ENCODE measurements around the gene FLNB. TPM values are rescaled to one million over a fixed set of nuclear protein-coding genes. Genes with fewer than 3 reads are reported as not detected.
A peak's percentile ranks its signal among the peaks of the same experiment; 100 is the strongest.

FLNB gene
- total RNA-seq, 1 donor from 2014 or later: 676 TPM

DNA sequence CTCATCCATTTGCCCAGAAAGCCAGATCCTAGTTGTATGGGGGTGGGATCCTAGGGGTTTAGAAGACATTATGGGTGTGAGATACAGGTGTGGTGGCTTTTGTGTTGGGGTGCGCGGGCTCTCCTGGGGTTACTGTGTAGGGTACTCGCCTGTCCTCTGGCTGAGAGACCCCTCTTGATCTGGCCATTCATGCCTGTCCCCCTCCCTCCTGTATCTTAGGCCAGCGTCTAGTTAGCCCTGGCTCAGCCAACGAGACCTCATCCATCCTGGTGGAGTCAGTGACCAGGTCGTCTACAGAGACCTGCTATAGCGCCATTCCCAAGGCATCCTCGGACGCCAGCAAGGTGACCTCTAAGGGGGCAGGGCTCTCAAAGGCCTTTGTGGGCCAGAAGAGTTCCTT lies 161.1 kb downstream of the FLNB start:
- no peak for DNase-seq

- no peak for DNase-seq
Measured at GRCh38 chr3:58170376-58170775, 162.2 kb downstream of the FLNB start.

- DNase-seq: no peak
Measured at GRCh38 chr3:58171126-58171525, 162.9 kb downstream of the FLNB start.

GRCh38 chr3:58173029-58173668 lies 164.9 kb downstream of the FLNB start:
- DNase-seq: peak; percentile 66

GRCh38 chr3:58173669-58174398 lies 165.6 kb downstream of the FLNB start:
- peak; percentile 68 for DNase-seq

GRCh38 chr3:58175187-58175436 lies 166.9 kb downstream of the FLNB start:
- no peak for DNase-seq

DNA sequence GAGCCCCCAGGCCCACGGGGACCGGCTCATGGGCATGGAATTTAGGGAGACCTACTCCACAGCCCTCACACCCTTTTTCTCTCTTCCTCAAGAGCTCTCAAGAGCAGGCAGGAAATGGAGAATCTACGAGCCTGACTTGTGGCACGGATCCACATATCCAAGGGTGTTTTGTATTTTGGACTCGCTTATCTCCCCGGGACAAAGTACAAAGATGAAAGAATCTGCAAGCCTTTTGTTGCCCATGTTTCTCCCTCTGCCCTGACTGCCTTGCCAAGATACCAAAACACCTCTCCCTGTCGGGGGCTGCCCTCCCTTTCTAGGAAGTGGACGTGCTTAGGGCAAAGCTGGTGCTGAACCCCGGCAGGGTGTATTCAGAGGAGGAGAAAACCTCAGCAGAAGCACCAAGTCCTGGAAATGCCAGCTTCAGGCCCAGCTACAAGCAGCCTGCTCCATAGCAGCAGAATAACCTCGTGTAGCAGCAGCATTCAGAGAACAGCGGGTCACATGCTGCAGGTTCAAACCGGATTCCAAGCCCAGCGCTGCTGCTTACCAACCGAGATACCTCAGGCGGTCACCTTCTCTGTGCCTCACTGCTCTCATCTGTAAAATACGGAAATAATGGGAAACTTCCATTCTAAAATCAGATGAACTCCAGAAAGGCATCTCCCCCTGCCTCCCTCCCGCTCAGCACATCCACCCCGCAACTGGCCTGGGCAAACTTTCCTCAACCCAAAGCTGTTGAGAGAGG lies 167.4 kb downstream of the FLNB start:
- DNase-seq: peak; percentile 51

- DNase-seq: no peak
Measured at GRCh38 chr3:58176185-58176530, 167.9 kb downstream of the FLNB start.

- no peak for DNase-seq
Measured at GRCh38 chr3:58176827-58177489, 168.7 kb downstream of the FLNB start.

GRCh38 chr3:58177747-58178527 lies 169.7 kb downstream of the FLNB start:
- peak; percentile 90 for DNase-seq

GRCh38 chr3:58178528-58179234 lies 170.5 kb downstream of the FLNB start:
- DNase-seq: no peak

DNA sequence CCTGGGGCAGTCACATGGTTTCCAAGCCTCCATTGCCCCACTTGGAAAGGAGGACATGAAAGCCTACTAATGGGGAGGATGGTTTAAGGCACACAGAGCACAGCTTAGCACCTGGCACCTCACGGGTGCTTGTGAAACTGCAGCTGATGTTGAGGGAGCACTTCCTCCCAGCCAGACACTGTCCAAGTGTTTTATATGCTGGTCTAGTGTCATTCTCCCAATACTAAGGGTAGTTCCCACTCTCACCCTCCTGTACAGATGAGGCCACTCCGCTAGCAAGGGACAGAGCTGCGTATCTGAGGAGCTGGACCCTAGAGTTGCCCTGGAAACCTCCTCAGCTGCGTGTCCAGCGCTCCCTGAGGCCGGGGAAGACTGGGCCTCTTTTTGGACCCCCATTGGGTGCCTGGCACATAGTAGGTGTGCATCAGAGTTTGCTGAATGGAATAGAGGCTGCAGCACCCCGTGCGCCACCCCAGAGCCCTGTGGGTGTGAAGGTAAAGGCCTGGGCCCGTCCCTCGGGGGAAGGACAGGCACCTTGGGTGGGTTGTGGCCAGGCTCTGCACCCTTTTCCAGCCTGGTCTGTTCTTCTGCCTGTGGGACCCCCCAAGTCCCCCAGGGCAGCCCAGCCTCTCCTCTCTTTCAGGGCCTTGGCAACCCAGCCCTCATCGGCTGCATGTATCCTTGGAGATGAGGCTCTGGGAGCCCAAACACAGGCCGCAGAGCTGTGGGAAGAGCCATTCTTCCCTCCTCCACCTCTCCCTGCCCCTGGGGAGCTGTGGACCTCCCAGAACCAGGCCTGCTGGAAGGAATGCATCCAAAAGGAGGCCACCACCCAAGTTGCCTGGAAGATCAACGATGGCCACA lies 171.2 kb downstream of the FLNB start:
- DNase-seq: no peak

DNA sequence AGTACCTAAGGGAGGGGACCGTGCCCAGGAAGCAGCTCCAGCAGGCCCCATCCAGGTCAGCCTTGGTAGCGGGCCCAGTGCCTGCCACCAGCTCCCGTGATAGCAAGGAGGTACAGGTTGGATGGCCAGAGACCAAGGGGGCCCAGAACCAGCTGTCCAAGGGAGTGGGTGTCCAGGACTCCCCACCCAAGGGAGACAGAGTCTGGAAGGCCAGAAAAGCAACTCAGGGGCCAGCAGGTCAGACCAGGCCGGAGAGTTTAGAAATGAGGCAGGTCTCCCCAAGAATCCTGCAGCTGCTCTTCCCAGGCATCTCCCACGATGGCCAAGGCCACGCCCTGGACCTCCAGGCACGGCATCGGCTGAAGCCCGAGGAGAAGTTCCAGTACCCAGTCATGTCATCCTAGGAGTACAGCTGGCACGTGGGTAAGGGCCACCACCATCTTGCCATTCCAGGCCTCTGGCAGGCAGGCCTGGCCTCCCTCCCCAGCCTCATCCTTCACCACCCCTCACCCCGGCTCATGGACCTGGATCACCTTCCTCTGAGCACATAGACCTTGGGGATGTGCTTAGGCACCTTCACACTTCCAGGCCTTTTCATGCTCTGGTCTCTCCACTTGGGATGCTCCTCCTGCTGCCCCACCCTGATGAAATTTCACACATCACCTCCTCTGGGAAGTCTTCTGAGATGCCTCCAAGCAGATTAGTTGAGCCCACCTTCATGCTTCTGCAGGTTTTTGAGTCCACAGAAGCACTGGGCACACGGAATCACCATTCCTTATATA lies 172.1 kb downstream of the FLNB start:
- DNase-seq: no peak

- DNase-seq: peak; percentile 41
Measured at GRCh38 chr3:58180940-58181587, 172.8 kb downstream of the FLNB start.

- no peak for DNase-seq
Measured at GRCh38 chr3:58183221-58183620, 175.0 kb downstream of the FLNB start.

- DNase-seq: no peak
Measured at GRCh38 chr3:58183891-58184290, 175.7 kb downstream of the FLNB start.

GRCh38 chr3:58184309-58184981 lies 176.2 kb downstream of the FLNB start:
- DNase-seq: no peak

DNA sequence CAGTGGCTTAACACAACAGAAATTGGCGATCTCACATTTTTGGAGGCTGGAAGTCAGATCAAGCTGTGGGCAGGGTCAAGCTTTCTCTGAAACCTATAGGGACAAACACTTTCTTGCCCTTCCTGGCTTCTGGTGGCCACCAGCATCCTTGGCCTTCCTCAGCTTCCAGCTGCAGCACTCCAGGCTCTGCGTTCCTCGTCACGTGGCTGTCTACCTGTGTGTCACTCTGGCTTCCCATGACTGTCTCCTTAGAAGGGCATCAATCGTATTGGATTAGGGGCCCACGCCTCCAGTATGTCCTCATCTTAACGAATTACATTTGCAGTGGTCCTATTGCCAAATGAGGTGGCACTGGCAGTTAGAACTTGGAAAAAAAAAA lies 176.7 kb downstream of the FLNB start:
- DNase-seq: no peak

DNA sequence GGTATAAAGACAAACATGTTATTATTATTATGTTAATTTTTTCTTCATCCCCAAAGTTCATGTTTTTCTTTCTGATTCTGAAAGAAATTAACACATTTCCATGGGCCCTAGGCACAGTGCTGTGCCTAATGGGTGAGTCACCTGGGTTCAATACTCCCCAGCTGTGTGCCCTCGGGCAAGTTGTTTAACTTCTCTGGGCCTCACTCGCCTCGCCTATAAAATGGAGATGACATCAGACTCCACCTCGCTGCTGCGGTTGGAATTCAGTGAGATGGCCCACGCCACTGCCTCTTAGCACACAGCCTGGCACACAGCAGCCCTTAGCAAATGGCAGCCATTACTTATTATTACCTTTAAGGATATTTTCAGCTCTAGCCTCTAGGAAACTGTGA lies 179.9 kb downstream of the FLNB start:
- DNase-seq: no peak

All from dermis blood vessel endothelial cell (primary cell).